ENCODE results near the gene SCN4B. TPM values are rescaled to one million over a fixed set of nuclear protein-coding genes. Genes with fewer than 3 reads are reported as not detected.

The SCN4B gene
- total and polyA plus RNA-seq, 2 of the 4 experiments (the other 2 are of a cell fraction): 0.18 to 0.44 TPM

- no TSS peak for BruUV-seq (replicated peaks)
- no peak overlapping the region for H2BK20ac ChIP-seq (ENCODE audit: low read depth, low read length)
Observed at GRCh38 chr11:118176778-118177134, 24.1 kb upstream of the SCN4B start.

More at GRCh38 chr11:118176778-118177134, 24.1 kb upstream of the SCN4B start:
- Histone ChIP-seq H2BK15ac (ENCODE audit: low read depth, low read length) (no peak overlapping the region), H3K4me3 (ENCODE audit: insufficient read depth, low read depth, low read length) (no peak overlapping the region), H3K56ac (ENCODE audit: extremely low read depth, insufficient read depth, low read length) (no peak overlapping the region), H2AFZ (replicated peaks; ENCODE audit: low read length, poor library complexity) (no peak overlapping the region), H3K4me1 (ENCODE audit: control insufficient read depth, insufficient read depth, low read length) (peaks cover 5% of the 10 kb centered on the region; the same call in 1 of the 2 replicates), H2AK9ac (replicated peaks; ENCODE audit: low read depth, low read length, poor library complexity) (no peak overlapping the region), H3K14ac (replicated peaks; ENCODE audit: low read depth, low read length) (no peak overlapping the region), H3K23ac (ENCODE audit: low read depth, low read length) (no peak overlapping the region), H3K4ac (ENCODE audit: low read depth, low read length) (no peak overlapping the region), H2BK120ac (ENCODE audit: low read depth, low read length) (no peak overlapping the region), H3K18ac (ENCODE audit: low read depth, low read length) (no peak overlapping the region), H3K79me1 (ENCODE audit: low read depth in 1 of 2, low read length in 2 of 2) (no peaks in the 10 kb centered on the region), H4K5ac (ENCODE audit: low read depth, low read length) (no peak overlapping the region), H3K9me3 (ENCODE audit: control insufficient read depth, insufficient read depth, low read length) (no peaks in the 10 kb centered on the region), H4K20me1 (ENCODE audit: insufficient read depth, low read length) (no peaks in the 10 kb centered on the region), H3K27me3 (ENCODE audit: control insufficient read depth, insufficient read depth, low read length) (peaks cover 10% of the 10 kb centered on the region), H3K27ac (ENCODE audit: insufficient read depth, low read length) (no peak overlapping the region), H2BK5ac (ENCODE audit: low read depth, low read length, poor library complexity, severe bottlenecking) (no peak overlapping the region), H3K9me1 (ENCODE audit: insufficient read depth, low read length) (no peaks in the 10 kb centered on the region), H4K8ac (ENCODE audit: low read depth in 2 of 2, low read length in 2 of 2) (no peak overlapping the region), H2AK5ac (ENCODE audit: low read depth, low read length) (no peak overlapping the region), H3K4me2 (ENCODE audit: low read depth, low read length) (no peak overlapping the region), H3K36me3 (ENCODE audit: control insufficient read depth, insufficient read depth, low read length) (no peaks in the 10 kb centered on the region), H4K91ac (ENCODE audit: insufficient read depth, low read depth, low read length) (no peak overlapping the region), H3K9ac (ENCODE audit: low read depth, low read length) (no peak overlapping the region)
- ChIA-PET POLR2A (ENCODE audit: unreplicated experiment) (no interaction called here), CTCF (interaction anchor here (1.2 kb wide), 1 partner anchor 22 kb away, joined by 3 read pairs; no protein-coding TSS in a partner anchor)
- DNase-seq (no peak), ATAC-seq (ENCODE audit: low read depth) (no peak)
- WGBS, 2 experiments (ENCODE audit: extremely low coverage in 2 of 2, insufficient read length in 1 of 2): no CpG with 5 or more reads among the region's 4 CpGs
- intact Hi-C loops (cut with micrococcal nuclease): no loop called here
- dilution Hi-C loops (cut with HindIII; ENCODE audit: low sequenced_read_pairs, unreplicated experiment): no loop called here
- TF ChIP-seq CHD1 (IDR thresholded peaks at IDR 0.05; ENCODE audit: low read depth, low read length) (no peak), NFE2L2 (IDR thresholded peaks at IDR 0.05; ENCODE audit: low read depth, low read length) (no peak), MAZ (IDR thresholded peaks at IDR 0.05; ENCODE audit: borderline replicate concordance, low read depth, low read length) (no peak), BHLHE40 (IDR thresholded peaks at IDR 0.05; ENCODE audit: low read depth, low read length) (no peak)
- in situ Hi-C loops (cut with MboI; ENCODE audit: low sequenced_read_pairs): no loop called here
